KMS-11 (cell line): ENCODE measurements around the gene HRH3.
A peak's percentile ranks its signal among the peaks of the same experiment; 100 is the strongest.

Experiments
- H2AFZ ChIP-seq: fragments of 200-600 bp; sonication (generic); 2 replicates; pipeline ENCODE4 v1.6.1; 2016; ENCODE audit warnings: antibody characterized with exemption, mixed run types, low read depth
- H3K27ac ChIP-seq: fragments of 200-600 bp; sonication (generic); 2 replicates; pipeline ENCODE4 v1.6.1; 2016; ENCODE audit warnings: mild to moderate bottlenecking, mixed run types
- H3K27me3 ChIP-seq: fragments of 200-600 bp; sonication (generic); 2 replicates; pipeline ENCODE4 v1.6.1; 2017; ENCODE audit warnings: mild to moderate bottlenecking, low read depth, mixed run types, moderate library complexity; ENCODE audit not compliant: insufficient read depth
- H3K36me3 ChIP-seq: fragments of 200-600 bp; sonication (generic); 2 replicates; pipeline ENCODE4 v1.6.1; 2017; ENCODE audit warnings: mild to moderate bottlenecking, mixed run types; ENCODE audit not compliant: insufficient read depth
- H3K4me1 ChIP-seq: fragments of 200-600 bp; sonication (generic); 2 replicates; pipeline ENCODE4 v1.6.1; 2016; ENCODE audit warnings: mild to moderate bottlenecking, low read depth, mixed run types; ENCODE audit not compliant: poor library complexity, severe bottlenecking
- H3K4me2 ChIP-seq: fragments of 200-600 bp; sonication (generic); 2 replicates; pipeline ENCODE4 v1.7.0; 2016; ENCODE audit warnings: mild to moderate bottlenecking, mixed run types
- H3K4me3 ChIP-seq: fragments of 200-600 bp; sonication (generic); IDR thresholded peaks from 2 replicates; pipeline ENCODE4 v1.6.1; 2017; ENCODE audit warnings: low read depth, low read length, mixed read lengths; ENCODE audit not compliant: insufficient read depth
- H3K79me2 ChIP-seq: fragments of 200-600 bp; sonication (generic); 2 replicates; pipeline ENCODE4 v1.6.1; 2016; ENCODE audit warnings: low read depth, mixed run types; ENCODE audit not compliant: insufficient read depth
- H3K9ac ChIP-seq: fragments of 200-600 bp; sonication (generic); 2 replicates; pipeline ENCODE4 v1.6.1; 2016; ENCODE audit warnings: mild to moderate bottlenecking, mixed run types
- H4K20me1 ChIP-seq: fragments of 200-600 bp; sonication (generic); 2 replicates; pipeline ENCODE4 v1.6.1; 2016; ENCODE audit warnings: mild to moderate bottlenecking, mixed run types; ENCODE audit not compliant: insufficient read depth
- CTCF ChIP-seq: fragments of 200-600 bp; sonication (generic); conservative IDR thresholded peaks from 2 replicates; pipeline ENCODE4 v1.6.1; 2017; ENCODE audit warnings: low read depth, mild to moderate bottlenecking, antibody characterized with exemption, low read length, moderate library complexity, mixed read lengths

Gene HRH3

GRCh38 chr20:62190639-62191411 is 29.3 kb downstream of the HRH3 start:
- Histone ChIP-seq H3K27ac (no peak overlapping the region), H3K4me2 (no peak overlapping the region), H3K9ac (no peak overlapping the region), H3K4me1 (no peaks in the 10 kb centered on the region), H3K4me3 (no peak overlapping the region), H2AFZ (no peak overlapping the region), H3K36me3 (no peaks in the 10 kb centered on the region; the same call in 1 of the 2 replicates), H3K27me3 (no peaks in the 10 kb centered on the region), H3K79me2 (peaks cover 24% of the 10 kb centered on the region; the same call in 1 of the 2 replicates), H4K20me1 (no peaks in the 10 kb centered on the region)
- TF ChIP-seq CTCF: no peak

GRCh38 chr20:62186887-62187866 is 32.9 kb downstream of the HRH3 start:
- no peak overlapping the region for H2AFZ ChIP-seq

GRCh38 chr20:62186096-62186426 is 34.0 kb downstream of the HRH3 start:
- Histone ChIP-seq H4K20me1 (no peaks in the 10 kb centered on the region), H3K27ac (no peak overlapping the region), H3K4me2 (no peak overlapping the region), H3K79me2 (peaks cover 44% of the 10 kb centered on the region), H2AFZ (no peak overlapping the region), H3K36me3 (no peaks in the 10 kb centered on the region; the same call in 1 of the 2 replicates), H3K27me3 (no peaks in the 10 kb centered on the region), H3K4me1 (peaks cover 19% of the 10 kb centered on the region), H3K9ac (no peak overlapping the region), H3K4me3 (no peak overlapping the region)
- no peak for TF ChIP-seq CTCF

More at GRCh38 chr20:62186887-62187866, 32.9 kb downstream of the HRH3 start:
- no peak overlapping the region for H3K27ac ChIP-seq
- no peaks in the 10 kb centered on the region; the same call in 1 of the 2 replicates for H3K36me3 ChIP-seq
- H3K4me2 ChIP-seq: no peak overlapping the region
- H3K79me2 ChIP-seq: peaks cover 44% of the 10 kb centered on the region
- no peak overlapping the region for H3K4me3 ChIP-seq
- H3K4me1 ChIP-seq: peaks cover 11% of the 10 kb centered on the region
- no peaks in the 10 kb centered on the region for H4K20me1 ChIP-seq
- no peak for TF ChIP-seq CTCF
- no peak overlapping the region for H3K9ac ChIP-seq
- H3K27me3 ChIP-seq: no peaks in the 10 kb centered on the region

- H3K4me3 ChIP-seq: peak overlapping the region; percentile 28
- H3K4me2 ChIP-seq: peak overlapping the region; percentile 52
- H4K20me1 ChIP-seq: no peaks in the 10 kb centered on the region; the same call in 1 of the 2 replicates
- peak overlapping the region; percentile 80 for H2AFZ ChIP-seq
- H3K27me3 ChIP-seq: no peaks in the 10 kb centered on the region
- H3K4me1 ChIP-seq: peaks cover 19% of the 10 kb centered on the region
- no peak for TF ChIP-seq CTCF
- H3K36me3 ChIP-seq: no peaks in the 10 kb centered on the region
- peak overlapping the region; percentile 72 for H3K27ac ChIP-seq
- peak overlapping the region; percentile 80 for H3K9ac ChIP-seq
- H3K79me2 ChIP-seq: peaks cover 44% of the 10 kb centered on the region
Measured at GRCh38 chr20:62183426-62184142, 36.5 kb downstream of the HRH3 start.
